Fibroblast of gingiva (primary cell): ENCODE measurements around the gene LSS.

Source experiments
- DNase-seq: peaks from one replicate; pipeline ENCODE4 v3.0.0-alpha.2; 2011; ENCODE audit warnings: low read depth

Gene LSS

GRCh38 chr21:46218906-46219590 is 9.5 kb downstream of the LSS start:
- no peak for DNase-seq

- DNase-seq = no peak
Observed at GRCh38 chr21:46217511-46218196, 10.9 kb downstream of the LSS start.

- DNase-seq = no peak
Observed at GRCh38 chr21:46216132-46216747, 12.3 kb downstream of the LSS start.

- DNase-seq = no peak
Observed at GRCh38 chr21:46215436-46216131, 13.0 kb downstream of the LSS start.

- no peak for DNase-seq
Observed at GRCh38 chr21:46214478-46215340, 13.9 kb downstream of the LSS start.

- no peak for DNase-seq
Observed at GRCh38 chr21:46213620-46214286, 14.8 kb downstream of the LSS start.

GRCh38 chr21:46212721-46213484 is 15.7 kb downstream of the LSS start:
- DNase-seq = no peak

- no peak for DNase-seq
Observed at GRCh38 chr21:46211786-46212720, 16.5 kb downstream of the LSS start.

- no peak for DNase-seq
Observed at GRCh38 chr21:46211376-46211775, 17.2 kb downstream of the LSS start.

GRCh38 chr21:46210378-46211136 is 18.0 kb downstream of the LSS start:
- no peak for DNase-seq

GRCh38 chr21:46208761-46209721 is 19.5 kb downstream of the LSS start:
- no peak for DNase-seq

- DNase-seq = no peak
Observed at GRCh38 chr21:46207920-46208591, 20.5 kb downstream of the LSS start.

- no peak for DNase-seq
Observed at GRCh38 chr21:46207006-46207919, 21.3 kb downstream of the LSS start.

GRCh38 chr21:46206163-46207005 is 22.2 kb downstream of the LSS start:
- DNase-seq = no peak

GRCh38 chr21:46205766-46206162 is 22.8 kb downstream of the LSS start:
- DNase-seq = no peak
